ENCODE results near the gene ARHGAP9. TPM values are rescaled to one million over a fixed set of nuclear protein-coding genes. Genes with fewer than 3 reads are reported as not detected.

ARHGAP9 gene
- total RNA-seq, 1 experiment from 2014 or later = 3.6 TPM

DNA sequence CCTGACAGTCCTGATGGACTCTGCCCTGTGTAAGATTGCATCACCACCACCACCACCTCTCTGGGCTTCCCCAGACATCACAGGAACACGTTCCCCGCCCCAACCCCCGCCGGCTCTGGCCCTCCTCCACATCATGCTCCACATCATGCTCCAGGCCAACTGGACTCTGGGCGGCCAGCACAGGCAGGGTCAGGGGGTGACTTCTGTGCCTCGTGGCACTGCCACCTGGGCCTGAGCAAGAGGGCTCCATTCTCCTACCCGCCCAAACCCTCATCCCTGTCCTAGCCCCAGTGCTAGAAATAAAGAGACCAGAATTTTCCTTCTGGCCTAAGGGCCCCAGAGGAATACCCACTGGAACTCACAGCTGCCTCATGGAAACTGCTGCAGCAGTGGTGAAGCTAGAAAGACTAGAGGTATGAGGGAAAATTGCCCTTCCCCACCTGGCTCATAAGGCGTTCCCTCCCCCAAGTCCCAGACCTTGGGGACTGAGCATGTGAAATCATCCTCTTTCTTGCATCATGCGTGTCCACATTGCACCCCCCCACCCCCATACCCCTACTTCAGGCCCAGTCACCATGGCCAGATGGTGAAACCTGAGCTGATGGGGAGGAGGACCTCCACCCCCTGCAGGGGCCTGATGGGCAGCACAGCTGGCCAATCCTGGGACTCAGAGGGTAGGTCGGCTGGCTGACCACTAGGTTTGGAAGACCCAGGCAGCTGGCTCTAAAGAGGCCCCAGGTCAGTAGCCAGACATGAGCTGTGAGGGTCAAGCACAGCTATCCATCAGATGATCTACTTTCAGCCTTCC is 24.9 kb downstream of the ARHGAP9 start, which contains the start of gene INHBE (continued):
- TF ChIP-seq, protein P1, sequence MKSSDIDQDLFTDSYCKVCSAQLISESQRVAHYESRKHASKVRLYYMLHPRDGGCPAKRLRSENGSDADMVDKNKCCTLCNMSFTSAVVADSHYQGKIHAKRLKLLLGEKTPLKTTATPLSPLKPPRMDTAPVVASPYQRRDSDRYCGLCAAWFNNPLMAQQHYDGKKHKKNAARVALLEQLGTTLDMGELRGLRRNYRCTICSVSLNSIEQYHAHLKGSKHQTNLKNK (CRISPR knock-in tag; IDR thresholded peaks at IDR 0.05) = no peak
- TF ChIP-seq SMAD4 (CRISPR knock-in tag; IDR thresholded peaks at IDR 0.05) (no peak), NFE2L1 (CRISPR knock-in tag; IDR thresholded peaks at IDR 0.05) (peak; percentile 8; the same call in 1 of the 2 replicates), ZNF121 (CRISPR knock-in tag; IDR thresholded peaks at IDR 0.05) (0 out of 2 replicates have a peak, but pooled peaks have one; percentile 2), GABPB1 (CRISPR knock-in tag; IDR thresholded peaks at IDR 0.05) (peak; percentile 99), OVOL2 (CRISPR knock-in tag; IDR thresholded peaks at IDR 0.05; ENCODE audit: borderline replicate concordance) (no peak), ZNF263 (CRISPR knock-in tag; IDR thresholded peaks at IDR 0.05; ENCODE audit: low read depth) (no peak), NR1H2 (CRISPR knock-in tag; IDR thresholded peaks at IDR 0.05) (no peak), ETV6 (CRISPR knock-in tag; IDR thresholded peaks at IDR 0.05) (0 out of 2 replicates have a peak, but pooled peaks have one; percentile 55), JAZF1 (CRISPR knock-in tag; IDR thresholded peaks at IDR 0.05) (no peak), RELA (CRISPR knock-in tag; IDR thresholded peaks at IDR 0.05; ENCODE audit: borderline replicate concordance) (no peak)
- TF ChIP-seq, protein P2, sequence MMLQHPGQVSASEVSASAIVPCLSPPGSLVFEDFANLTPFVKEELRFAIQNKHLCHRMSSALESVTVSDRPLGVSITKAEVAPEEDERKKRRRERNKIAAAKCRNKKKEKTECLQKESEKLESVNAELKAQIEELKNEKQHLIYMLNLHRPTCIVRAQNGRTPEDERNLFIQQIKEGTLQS (CRISPR knock-in tag; conservative IDR thresholded peaks at IDR 0.05) = no peak

DNA sequence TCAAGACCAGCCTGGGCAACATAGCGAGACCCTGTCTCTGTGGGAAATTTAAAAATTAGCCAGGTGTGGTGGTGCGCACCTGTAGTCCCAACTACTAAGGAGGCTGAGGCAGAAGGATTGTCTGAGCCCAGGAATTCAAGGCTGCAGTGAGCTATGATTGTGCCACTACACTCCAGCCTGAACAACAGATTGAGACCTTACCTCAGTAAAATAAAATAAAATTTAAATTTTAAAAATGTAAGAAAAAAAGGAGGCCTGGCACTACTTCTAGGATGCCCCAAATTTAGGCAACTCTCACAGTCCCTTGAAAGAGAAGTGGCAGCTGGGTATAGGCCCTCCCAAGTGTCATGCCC is 25.5 kb downstream of the ARHGAP9 start:
- H3K27me3 Mint-ChIP-seq (ENCODE audit: low read depth) = no peaks in the 10 kb centered on the region
- H3K4me3 Mint-ChIP-seq = no peak overlapping the region
- peak overlapping the region; percentile 83; the same call in 1 of the 2 replicates for H3K27ac Mint-ChIP-seq
- DNase-seq (ENCODE audit: low spot score) (no peak), ATAC-seq (no peak)
- POLR2A ChIA-PET = interaction anchor here (0.5 to 2.0 kb wide), 9 partner anchors 19 to 1480 kb away, joined by 3 to 12 read pairs (median 7); partner anchors contain the start of genes DDIT3, INHBC, RAB5B and SHMT2
- CTCF ChIA-PET = interaction anchor here (1.3 to 9.4 kb wide), 13 partner anchors 21 to 342 kb away, joined by 5 to 245 read pairs (median 26); partner anchors contain the start of genes INHBC, SHMT2 and STAT6
- H3K4me1 Mint-ChIP-seq = peaks cover 51% of the 10 kb centered on the region
- no peaks in the 10 kb centered on the region for H3K36me3 Mint-ChIP-seq
- peaks cover 2% of the 10 kb centered on the region for H3K9me3 Mint-ChIP-seq
- TF ChIP-seq ZBTB21 (CRISPR knock-in tag; IDR thresholded peaks at IDR 0.05; ENCODE audit: borderline replicate concordance) (no peak), SOX15 (CRISPR knock-in tag; IDR thresholded peaks at IDR 0.05) (no peak), ETV6 (CRISPR knock-in tag; IDR thresholded peaks at IDR 0.05) (no peak), ZNF671 (CRISPR knock-in tag; IDR thresholded peaks at IDR 0.05) (no peak), OVOL2 (CRISPR knock-in tag; IDR thresholded peaks at IDR 0.05; ENCODE audit: borderline replicate concordance) (no peak), GABPB1 (CRISPR knock-in tag; IDR thresholded peaks at IDR 0.05) (no peak), IRF2 (CRISPR knock-in tag; IDR thresholded peaks at IDR 0.05; ENCODE audit: borderline replicate concordance, low read depth) (no peak), ZNF263 (CRISPR knock-in tag; IDR thresholded peaks at IDR 0.05; ENCODE audit: low read depth) (no peak)
- TF ChIP-seq, protein P3, sequence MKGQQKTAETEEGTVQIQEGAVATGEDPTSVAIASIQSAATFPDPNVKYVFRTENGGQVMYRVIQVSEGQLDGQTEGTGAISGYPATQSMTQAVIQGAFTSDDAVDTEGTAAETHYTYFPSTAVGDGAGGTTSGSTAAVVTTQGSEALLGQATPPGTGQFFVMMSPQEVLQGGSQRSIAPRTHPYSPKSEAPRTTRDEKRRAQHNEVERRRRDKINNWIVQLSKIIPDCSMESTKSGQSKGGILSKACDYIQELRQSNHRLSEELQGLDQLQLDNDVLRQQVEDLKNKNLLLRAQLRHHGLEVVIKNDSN (CRISPR knock-in tag; IDR thresholded peaks at IDR 0.05) = no peak

DNA sequence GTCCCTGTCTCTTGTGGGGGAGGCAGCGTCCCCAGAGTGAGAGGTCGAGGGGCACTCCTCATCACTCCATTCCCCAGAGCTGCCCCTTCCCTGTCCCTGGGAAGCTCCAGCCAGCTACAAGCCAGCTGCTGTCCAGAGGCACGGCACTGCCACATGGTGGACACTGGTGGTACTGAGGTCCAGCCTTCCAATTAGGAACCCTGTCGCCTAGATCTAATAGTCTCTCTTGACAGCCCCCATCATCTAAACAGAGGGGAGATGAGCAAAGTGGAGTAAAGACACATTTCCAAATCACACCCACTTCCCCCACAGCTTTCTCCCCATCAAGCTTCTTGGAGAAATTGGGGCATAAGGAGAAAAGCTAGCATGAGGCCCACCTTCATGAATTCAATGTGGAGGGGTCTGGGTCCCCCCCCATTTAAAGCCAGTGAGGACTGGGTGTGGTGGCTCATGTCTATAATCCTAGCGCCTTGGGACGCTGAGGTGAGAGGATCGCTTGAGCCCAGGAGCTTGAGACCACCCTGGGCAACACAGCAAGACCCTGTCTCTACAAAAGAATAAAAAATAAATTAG is 26.6 kb downstream of the ARHGAP9 start:
- ATAC-seq (peak; percentile 72), DNase-seq (ENCODE audit: low spot score) (peak; percentile 94)
- POLR2A ChIA-PET = interaction anchor here (0.6 to 1.7 kb wide), 7 partner anchors 23 to 292 kb away, joined by 3 to 11 read pairs (median 3); partner anchors contain the start of gene TSPAN31
- Mint-ChIP-seq H3K9me3 (peaks cover 3% of the 10 kb centered on the region), H3K36me3 (no peaks in the 10 kb centered on the region), H3K27me3 (ENCODE audit: low read depth) (no peaks in the 10 kb centered on the region), H3K4me1 (peaks cover 43% of the 10 kb centered on the region), H3K27ac (no peak overlapping the region), H3K4me3 (no peak overlapping the region)
- CTCF ChIA-PET = interaction anchor here (0.5 to 9.4 kb wide), 65 partner anchors 9 to 325 kb away, joined by 3 to 245 read pairs (median 6); partner anchors contain the start of genes INHBC, LRP1 and STAC3
- TF ChIP-seq TEAD1 (CRISPR knock-in tag; IDR thresholded peaks at IDR 0.05) (no peak), GTF2I (CRISPR knock-in tag; conservative IDR thresholded peaks at IDR 0.05) (no peak), OVOL2 (CRISPR knock-in tag; IDR thresholded peaks at IDR 0.05; ENCODE audit: borderline replicate concordance) (no peak), TEAD4 (CRISPR knock-in tag; IDR thresholded peaks at IDR 0.05) (no peak), ZNF416 (CRISPR knock-in tag; IDR thresholded peaks at IDR 0.05) (no peak), ZNF263 (CRISPR knock-in tag; IDR thresholded peaks at IDR 0.05; ENCODE audit: low read depth) (no peak)
- TF ChIP-seq, protein P4, sequence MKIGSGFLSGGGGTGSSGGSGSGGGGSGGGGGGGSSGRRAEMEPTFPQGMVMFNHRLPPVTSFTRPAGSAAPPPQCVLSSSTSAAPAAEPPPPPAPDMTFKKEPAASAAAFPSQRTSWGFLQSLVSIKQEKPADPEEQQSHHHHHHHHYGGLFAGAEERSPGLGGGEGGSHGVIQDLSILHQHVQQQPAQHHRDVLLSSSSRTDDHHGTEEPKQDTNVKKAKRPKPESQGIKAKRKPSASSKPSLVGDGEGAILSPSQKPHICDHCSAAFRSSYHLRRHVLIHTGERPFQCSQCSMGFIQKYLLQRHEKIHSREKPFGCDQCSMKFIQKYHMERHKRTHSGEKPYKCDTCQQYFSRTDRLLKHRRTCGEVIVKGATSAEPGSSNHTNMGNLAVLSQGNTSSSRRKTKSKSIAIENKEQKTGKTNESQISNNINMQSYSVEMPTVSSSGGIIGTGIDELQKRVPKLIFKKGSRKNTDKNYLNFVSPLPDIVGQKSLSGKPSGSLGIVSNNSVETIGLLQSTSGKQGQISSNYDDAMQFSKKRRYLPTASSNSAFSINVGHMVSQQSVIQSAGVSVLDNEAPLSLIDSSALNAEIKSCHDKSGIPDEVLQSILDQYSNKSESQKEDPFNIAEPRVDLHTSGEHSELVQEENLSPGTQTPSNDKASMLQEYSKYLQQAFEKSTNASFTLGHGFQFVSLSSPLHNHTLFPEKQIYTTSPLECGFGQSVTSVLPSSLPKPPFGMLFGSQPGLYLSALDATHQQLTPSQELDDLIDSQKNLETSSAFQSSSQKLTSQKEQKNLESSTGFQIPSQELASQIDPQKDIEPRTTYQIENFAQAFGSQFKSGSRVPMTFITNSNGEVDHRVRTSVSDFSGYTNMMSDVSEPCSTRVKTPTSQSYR (CRISPR knock-in tag; IDR thresholded peaks at IDR 0.05) = no peak
- TF ChIP-seq, protein P5, sequence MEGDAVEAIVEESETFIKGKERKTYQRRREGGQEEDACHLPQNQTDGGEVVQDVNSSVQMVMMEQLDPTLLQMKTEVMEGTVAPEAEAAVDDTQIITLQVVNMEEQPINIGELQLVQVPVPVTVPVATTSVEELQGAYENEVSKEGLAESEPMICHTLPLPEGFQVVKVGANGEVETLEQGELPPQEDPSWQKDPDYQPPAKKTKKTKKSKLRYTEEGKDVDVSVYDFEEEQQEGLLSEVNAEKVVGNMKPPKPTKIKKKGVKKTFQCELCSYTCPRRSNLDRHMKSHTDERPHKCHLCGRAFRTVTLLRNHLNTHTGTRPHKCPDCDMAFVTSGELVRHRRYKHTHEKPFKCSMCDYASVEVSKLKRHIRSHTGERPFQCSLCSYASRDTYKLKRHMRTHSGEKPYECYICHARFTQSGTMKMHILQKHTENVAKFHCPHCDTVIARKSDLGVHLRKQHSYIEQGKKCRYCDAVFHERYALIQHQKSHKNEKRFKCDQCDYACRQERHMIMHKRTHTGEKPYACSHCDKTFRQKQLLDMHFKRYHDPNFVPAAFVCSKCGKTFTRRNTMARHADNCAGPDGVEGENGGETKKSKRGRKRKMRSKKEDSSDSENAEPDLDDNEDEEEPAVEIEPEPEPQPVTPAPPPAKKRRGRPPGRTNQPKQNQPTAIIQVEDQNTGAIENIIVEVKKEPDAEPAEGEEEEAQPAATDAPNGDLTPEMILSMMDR (IDR thresholded peaks at IDR 0.05) = peak; percentile 76
- TF ChIP-seq, protein P6, sequence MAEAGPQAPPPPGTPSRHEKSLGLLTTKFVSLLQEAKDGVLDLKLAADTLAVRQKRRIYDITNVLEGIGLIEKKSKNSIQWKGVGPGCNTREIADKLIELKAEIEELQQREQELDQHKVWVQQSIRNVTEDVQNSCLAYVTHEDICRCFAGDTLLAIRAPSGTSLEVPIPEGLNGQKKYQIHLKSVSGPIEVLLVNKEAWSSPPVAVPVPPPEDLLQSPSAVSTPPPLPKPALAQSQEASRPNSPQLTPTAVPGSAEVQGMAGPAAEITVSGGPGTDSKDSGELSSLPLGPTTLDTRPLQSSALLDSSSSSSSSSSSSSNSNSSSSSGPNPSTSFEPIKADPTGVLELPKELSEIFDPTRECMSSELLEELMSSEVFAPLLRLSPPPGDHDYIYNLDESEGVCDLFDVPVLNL (CRISPR knock-in tag; IDR thresholded peaks at IDR 0.05; ENCODE audit: borderline replicate concordance, low read depth) = no peak
